HG03066 (cell line): ENCODE results near the gene C1orf116.
A peak's percentile ranks its signal among the peaks of the same experiment; 100 is the strongest.

Experiments used
- ATAC-seq: cut with Tn5 transposase; IDR thresholded peaks from one replicate; pipeline ENCODE4 v1.9.1; 2021; ENCODE audit warnings: low read depth; ENCODE audit not compliant: unreplicated experiment

Gene C1orf116

GRCh38 chr1:207002724-207003146 lies 29.8 kb downstream of the C1orf116 start:
- ATAC-seq: no peak

- no peak for ATAC-seq
Measured at GRCh38 chr1:207001492-207002245, 30.9 kb downstream of the C1orf116 start.

GRCh38 chr1:207000651-207001291 lies 31.8 kb downstream of the C1orf116 start:
- ATAC-seq: no peak

DNA sequence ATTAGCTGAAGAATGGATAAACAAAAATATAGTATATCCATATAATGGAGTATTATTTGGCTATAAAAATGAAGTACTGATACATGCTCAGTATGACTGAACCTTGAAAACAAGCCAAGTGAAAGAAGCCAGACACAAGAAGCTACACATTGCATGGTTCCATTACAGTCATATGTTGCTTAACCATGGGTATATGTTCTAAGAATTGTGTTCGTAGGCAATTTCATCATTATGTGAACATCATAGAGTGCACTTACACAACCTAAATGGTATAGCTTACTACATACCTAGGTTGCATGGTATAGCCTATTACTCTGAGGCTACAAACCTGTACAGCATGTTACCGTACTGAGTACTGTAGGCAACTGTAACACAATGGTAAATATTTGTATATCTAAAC lies 33.7 kb downstream of the C1orf116 start:
- no peak for ATAC-seq

DNA sequence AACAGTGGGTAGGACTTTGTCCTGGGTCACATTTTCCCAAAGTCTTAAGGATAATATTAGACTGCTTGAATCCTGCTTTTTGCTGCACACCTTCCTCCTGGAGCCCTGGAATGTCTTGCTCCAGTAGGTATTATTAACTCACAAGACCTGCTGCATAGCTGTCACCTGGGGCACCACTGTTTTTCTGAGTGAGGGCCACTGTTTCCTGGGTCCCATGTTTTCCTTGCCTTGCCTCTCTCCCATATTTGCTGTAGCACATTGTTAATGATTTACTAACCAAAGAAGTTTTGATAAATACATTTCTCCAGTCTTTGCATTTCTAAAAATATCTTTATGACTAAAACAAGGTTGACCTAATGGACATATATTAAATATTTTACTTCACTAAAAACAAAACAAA lies 39.8 kb downstream of the C1orf116 start:
- no peak for ATAC-seq

DNA sequence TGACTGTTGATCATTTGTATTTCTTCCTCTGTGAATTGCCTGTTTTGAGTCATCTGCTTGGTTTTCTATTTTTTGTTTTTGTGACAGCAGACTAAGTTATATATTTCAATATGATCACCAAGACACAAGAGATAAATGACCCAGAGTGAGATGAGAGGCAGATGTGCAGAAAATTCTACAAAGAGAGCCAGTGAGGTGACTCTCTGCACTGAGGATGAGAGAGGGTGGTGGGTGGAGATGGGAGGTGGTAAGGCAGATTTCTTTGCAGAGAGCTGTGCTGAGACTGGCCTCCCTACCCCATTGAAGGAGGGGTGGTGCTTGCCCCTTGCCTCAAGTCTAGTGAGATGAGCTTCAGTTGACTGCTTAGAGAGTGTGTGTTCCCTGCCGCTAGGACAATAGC lies 44.7 kb downstream of the C1orf116 start:
- ATAC-seq: no peak

DNA sequence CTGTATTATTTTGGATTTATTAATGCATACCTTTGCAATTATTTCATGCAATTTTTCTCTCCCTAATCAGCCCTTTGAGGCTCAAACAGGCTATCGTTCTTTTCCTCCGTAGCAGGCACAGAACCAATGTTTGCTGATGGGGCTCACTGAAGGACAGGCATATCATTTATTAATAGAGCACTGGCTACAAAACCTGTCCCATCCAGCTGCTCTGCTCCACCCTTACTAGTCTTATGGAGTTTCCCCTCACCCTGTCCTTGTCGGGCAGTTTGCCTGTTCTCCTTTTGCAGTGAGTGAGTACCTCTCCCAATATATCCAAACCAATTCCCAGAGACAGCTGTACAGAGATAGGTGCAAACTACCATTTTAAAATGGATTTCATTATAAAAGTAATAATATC lies 45.7 kb downstream of the C1orf116 start:
- ATAC-seq: no peak

DNA sequence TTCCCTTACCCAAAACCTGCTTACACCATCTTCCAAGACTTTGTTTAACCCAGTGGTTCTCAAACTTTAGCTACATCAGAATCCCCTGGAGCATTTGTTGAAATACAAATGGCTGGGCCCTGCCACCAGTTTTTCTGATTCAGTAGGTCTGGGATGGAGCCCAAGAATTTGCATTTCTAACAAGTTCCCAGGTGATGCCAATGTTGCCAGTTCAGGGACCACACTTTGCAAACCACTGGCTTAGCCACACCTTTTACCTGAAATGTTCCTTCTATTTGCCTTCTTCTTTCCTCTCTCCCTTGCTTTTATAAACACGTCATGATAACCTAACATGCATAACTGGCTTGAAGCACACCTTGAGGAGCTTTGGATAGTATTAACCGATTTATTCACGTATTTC lies 46.2 kb downstream of the C1orf116 start:
- ATAC-seq: no peak

DNA sequence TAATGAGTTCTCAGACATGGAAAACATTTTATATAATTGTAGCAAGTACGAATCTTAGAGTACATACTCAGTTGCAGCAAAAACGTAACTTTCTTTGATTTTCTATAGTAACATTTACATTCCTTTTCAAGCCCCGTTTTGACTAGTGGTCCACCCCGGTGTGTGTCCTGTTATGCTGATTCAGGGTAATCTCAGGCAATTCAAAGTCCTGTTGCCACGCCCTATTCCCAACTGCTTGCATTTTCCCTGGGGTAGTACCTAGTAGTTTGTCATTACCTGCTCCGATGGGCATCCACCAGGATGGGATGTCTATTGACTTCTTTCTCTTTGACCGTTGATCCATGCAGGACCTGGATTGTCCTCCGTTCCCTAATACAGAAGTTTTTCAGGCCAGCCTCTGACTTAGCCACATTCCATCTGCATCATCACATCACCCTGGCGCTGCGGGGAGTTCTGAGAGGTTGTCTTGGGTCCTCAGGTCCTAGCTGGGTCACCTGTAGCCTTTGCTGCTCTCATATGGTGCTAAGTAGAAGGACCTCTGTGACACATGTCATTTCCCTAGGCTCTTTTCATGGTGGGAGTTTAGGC lies 47.3 kb downstream of the C1orf116 start:
- ATAC-seq: no peak

GRCh38 chr1:206982216-206982615 lies 50.3 kb downstream of the C1orf116 start:
- ATAC-seq: peak; percentile 72

- ATAC-seq: no peak
Measured at GRCh38 chr1:206979379-206980043, 53.0 kb downstream of the C1orf116 start.

DNA sequence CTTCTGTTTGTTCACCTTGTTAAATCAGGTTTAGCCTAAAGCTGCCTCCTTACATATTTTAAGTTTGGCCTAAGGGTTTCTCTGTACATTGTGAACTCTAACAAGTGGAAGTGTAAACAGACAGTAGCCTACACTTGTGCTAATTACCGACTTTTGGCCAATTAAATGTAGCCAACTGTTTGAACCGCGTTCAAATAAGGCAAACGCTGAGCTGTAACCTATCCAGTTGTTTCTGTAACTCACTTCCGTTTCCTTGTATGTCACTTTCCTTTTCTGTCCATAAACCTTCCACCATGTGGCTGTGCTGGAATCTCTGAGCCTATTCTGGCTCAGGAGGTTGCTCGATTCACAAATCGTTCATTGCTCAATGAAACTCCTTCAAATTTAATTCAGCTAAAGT lies 54.3 kb downstream of the C1orf116 start:
- no peak for ATAC-seq

- ATAC-seq: no peak
Measured at GRCh38 chr1:206975306-206975705, 57.2 kb downstream of the C1orf116 start.

GRCh38 chr1:206974140-206974539 lies 58.4 kb downstream of the C1orf116 start:
- no peak for ATAC-seq

DNA sequence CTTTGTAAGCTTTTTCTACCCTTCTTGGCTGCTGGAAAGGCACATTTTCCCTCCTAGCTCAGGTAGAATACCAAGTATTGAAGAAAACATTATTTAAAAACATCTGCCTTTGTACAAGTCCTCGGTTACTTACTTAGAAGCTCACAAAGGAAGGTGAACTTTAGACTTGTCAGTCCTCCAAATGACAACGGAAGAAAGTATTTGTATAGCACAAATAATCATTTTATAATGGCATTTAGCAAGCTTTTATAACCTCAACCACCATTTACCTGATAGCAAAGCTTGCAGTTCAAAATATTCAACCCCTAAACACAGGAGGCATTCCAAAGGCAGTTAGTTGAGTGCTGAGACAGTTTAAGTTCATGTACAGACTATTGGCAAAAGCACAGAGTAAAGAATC lies 59.8 kb downstream of the C1orf116 start:
- no peak for ATAC-seq

GRCh38 chr1:206971029-206971655 lies 61.4 kb downstream of the C1orf116 start:
- ATAC-seq: peak; percentile 57

DNA sequence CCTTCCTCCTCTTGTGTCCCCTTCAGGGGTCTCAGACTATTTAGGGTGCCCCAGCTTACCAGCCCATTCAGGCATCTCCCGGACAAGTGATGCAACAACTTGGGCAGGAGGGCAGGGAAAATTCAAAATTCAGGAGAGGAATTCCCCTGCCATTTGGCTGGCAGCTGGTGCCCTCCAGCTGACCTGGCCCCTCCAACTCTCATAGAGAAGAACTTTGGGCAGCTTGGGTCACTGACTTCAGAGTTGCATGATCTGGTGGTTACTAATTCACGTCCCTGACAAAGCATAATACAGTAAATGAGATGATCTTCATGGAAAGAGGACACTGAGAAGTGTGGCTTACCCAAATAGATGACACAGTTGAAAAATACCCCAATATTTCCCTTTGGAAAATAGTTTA lies 62.1 kb downstream of the C1orf116 start, which contains the start of gene FCAMR:
Gene FCAMR, minus strand, starts transcription at position 15 of the 400 bp plus-strand sequence. CDS start 335 bp downstream, outside the sequence.
- no peak for ATAC-seq

GRCh38 chr1:206969090-206969489 lies 63.5 kb downstream of the C1orf116 start:
- ATAC-seq: no peak
